ENCODE data around the gene MYT1.
"Not testable (repeated sequence)": the region's sequence is repeated elsewhere in the genome, so short reads cannot be mapped to it uniquely, and the experiment has no call there.

The MYT1 gene

DNA sequence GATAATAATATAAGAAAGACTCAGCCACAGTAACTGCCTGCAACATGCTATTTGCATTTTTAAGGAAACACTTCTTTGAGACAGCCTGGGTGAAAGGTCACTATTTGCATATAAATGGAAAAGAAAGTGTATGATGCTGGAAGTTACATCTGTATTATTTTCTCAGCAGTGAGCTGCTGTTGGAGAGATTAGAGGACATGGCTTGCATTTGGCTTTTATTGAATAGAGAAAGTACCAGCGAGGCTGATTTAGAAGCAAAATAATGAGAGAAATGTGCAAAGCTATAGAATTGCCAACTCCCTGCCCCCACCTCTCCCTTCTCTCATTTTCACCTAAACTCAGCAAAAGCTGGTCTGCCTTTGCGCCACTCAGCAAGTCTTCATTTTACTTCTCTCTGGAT is 12.7 kb downstream of the MYT1 start:
- H3K4me1 ChIP-seq (ENCODE audit: insufficient read depth, insufficient read length), result peaks cover 12% of the 10 kb centered on the region
- no peak overlapping the region for H3K9ac ChIP-seq (ENCODE audit: insufficient read length, low read depth)
- no peak for DNase-seq (ENCODE audit: low read depth, low spot score)
- H3K4me3 ChIP-seq (ENCODE audit: insufficient read length, low read depth), result no peak overlapping the region
- H3K36me3 ChIP-seq (ENCODE audit: insufficient read depth, insufficient read length, low read length), result no peaks in the 10 kb centered on the region
- no peak for TF ChIP-seq ZNF274 (IDR thresholded peaks at IDR 0.05; ENCODE audit: low read depth, low read length)
- TF ChIP-seq YY1 (IDR thresholded peaks at IDR 0.05; ENCODE audit: insufficient read depth, insufficient read length), result no peak
- no peak for TF ChIP-seq SUZ12 (IDR thresholded peaks at IDR 0.05; ENCODE audit: extremely low read depth, insufficient read depth, insufficient read length)
- peaks cover 6% of the 10 kb centered on the region; the same call in 1 of the 2 replicates for H3K9me3 ChIP-seq (ENCODE audit: insufficient read depth, low read length)
- H3K27me3 ChIP-seq (ENCODE audit: insufficient read depth, insufficient read length), result peaks cover 20% of the 10 kb centered on the region

DNA sequence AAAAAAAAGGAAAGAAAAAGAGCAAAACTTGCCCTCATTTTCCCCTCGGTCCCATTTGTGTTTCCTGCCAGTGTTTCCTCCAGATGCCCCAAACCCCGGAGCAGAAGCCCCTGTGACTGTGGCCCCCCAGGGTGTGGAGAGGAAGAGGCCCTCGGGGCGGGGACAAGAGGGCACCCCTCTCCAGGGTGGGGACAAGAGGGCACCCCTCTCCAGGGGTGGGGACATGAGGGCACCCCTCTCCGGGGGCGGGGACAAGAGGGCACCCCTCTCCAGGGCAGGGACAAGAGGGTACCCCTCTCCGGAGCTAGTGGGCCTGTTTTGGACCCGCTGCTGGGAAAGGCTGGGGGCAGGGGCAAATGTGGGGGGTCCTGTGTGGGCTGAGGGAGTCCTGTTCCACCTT is 13.1 kb downstream of the MYT1 start:
- no peak for DNase-seq (ENCODE audit: low read depth, low spot score)
- Histone ChIP-seq H3K9ac (ENCODE audit: insufficient read length, low read depth) (no peak overlapping the region), H3K36me3 (ENCODE audit: insufficient read depth, insufficient read length, low read length) (no peaks in the 10 kb centered on the region), H3K27me3 (ENCODE audit: insufficient read depth, insufficient read length) (peaks cover 20% of the 10 kb centered on the region), H3K4me1 (ENCODE audit: insufficient read depth, insufficient read length) (peaks cover 10% of the 10 kb centered on the region), H3K4me3 (ENCODE audit: insufficient read length, low read depth) (no peak overlapping the region), H3K9me3 (ENCODE audit: insufficient read depth, low read length) (peaks cover 6% of the 10 kb centered on the region; the same call in 1 of the 2 replicates)
- TF ChIP-seq YY1 (IDR thresholded peaks at IDR 0.05; ENCODE audit: insufficient read depth, insufficient read length), result no peak
- no peak for TF ChIP-seq ZNF274 (IDR thresholded peaks at IDR 0.05; ENCODE audit: low read depth, low read length)
- no peak for TF ChIP-seq SUZ12 (IDR thresholded peaks at IDR 0.05; ENCODE audit: extremely low read depth, insufficient read depth, insufficient read length)

DNA sequence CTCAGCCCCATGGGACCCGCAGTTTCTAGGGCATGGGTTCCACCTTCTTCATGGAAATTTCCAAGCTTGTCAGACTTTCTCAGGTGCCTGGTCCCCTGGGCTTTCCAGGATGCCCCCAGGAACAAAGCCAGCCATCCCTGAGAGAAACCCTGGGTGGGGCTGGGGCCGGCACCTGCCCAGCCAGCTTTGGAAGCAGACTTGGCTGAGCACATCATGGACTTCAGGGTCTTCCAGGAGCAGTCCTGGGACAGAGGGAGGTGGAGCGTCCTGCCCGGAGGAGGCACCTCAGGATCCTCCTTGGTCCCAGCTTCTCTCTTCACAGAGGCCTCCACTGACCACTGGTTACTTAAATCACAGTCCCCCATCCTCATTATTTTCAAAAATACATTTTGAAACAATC is 13.5 kb downstream of the MYT1 start:
- Histone ChIP-seq H3K9ac (ENCODE audit: insufficient read length, low read depth) (no peak overlapping the region), H3K9me3 (ENCODE audit: insufficient read depth, low read length) (peaks cover 6% of the 10 kb centered on the region; the same call in 1 of the 2 replicates), H3K27me3 (ENCODE audit: insufficient read depth, insufficient read length) (peaks cover 17% of the 10 kb centered on the region), H3K4me1 (ENCODE audit: insufficient read depth, insufficient read length) (peaks cover 10% of the 10 kb centered on the region), H3K36me3 (ENCODE audit: insufficient read depth, insufficient read length, low read length) (no peaks in the 10 kb centered on the region), H3K4me3 (ENCODE audit: insufficient read length, low read depth) (no peak overlapping the region)
- no peak for DNase-seq (ENCODE audit: low read depth, low spot score)
- TF ChIP-seq YY1 (IDR thresholded peaks at IDR 0.05; ENCODE audit: insufficient read depth, insufficient read length), result no peak
- no peak for TF ChIP-seq SUZ12 (IDR thresholded peaks at IDR 0.05; ENCODE audit: extremely low read depth, insufficient read depth, insufficient read length)
- TF ChIP-seq ZNF274 (IDR thresholded peaks at IDR 0.05; ENCODE audit: low read depth, low read length), result no peak

DNA sequence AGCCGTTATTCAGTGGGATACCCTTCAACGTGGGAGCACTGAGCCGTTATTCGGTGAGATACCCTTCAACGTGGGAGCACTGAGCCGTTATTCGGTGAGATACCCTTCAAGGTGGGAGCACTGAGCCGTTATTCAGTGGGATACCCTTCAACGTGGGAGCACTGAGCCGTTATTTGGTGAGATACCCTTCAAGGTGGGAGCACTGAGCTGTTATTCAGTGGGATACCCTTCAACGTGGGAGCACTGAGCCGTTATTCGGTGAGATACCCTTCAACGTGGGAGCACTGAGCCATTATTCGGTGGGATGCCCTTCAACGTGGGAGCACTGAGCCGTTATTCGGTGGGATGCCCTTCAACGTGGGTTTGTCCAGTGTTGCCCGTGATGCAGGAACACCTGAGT is 14.7 kb downstream of the MYT1 start:
- H3K9me3 ChIP-seq (ENCODE audit: insufficient read depth, low read length); H3K9ac ChIP-seq (ENCODE audit: insufficient read length, low read depth); H3K4me1 ChIP-seq (ENCODE audit: insufficient read depth, insufficient read length); DNase-seq (ENCODE audit: low read depth, low spot score); H3K27me3 ChIP-seq (ENCODE audit: insufficient read depth, insufficient read length); H3K36me3 ChIP-seq (ENCODE audit: insufficient read depth, insufficient read length, low read length); H3K4me3 ChIP-seq (ENCODE audit: insufficient read length, low read depth): not testable (repeated sequence)

DNA sequence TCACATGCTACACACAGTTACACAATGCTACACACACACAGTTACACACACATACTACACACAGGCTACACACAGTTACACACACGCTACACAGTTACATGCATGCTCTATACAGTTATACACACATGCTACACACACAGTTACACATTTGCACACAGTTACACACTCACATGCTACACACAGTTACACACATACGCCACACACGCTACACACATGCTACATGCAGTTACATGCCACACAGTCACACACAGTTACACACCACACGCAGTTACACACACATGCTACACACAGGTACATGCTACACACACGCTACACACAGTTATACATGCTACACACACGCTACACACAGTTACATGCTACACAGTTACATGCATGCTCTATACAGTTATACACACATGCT is 15.6 kb downstream of the MYT1 start:
- Histone ChIP-seq H3K9me3 (ENCODE audit: insufficient read depth, low read length) (peaks cover 6% of the 10 kb centered on the region; the same call in 1 of the 2 replicates), H3K9ac (ENCODE audit: insufficient read length, low read depth) (no peak overlapping the region), H3K4me3 (ENCODE audit: insufficient read length, low read depth) (no peak overlapping the region), H3K27me3 (ENCODE audit: insufficient read depth, insufficient read length) (peaks cover 8% of the 10 kb centered on the region), H3K36me3 (ENCODE audit: insufficient read depth, insufficient read length, low read length) (no peaks in the 10 kb centered on the region), H3K4me1 (ENCODE audit: insufficient read depth, insufficient read length) (peaks cover 7% of the 10 kb centered on the region)
- no peak for DNase-seq (ENCODE audit: low read depth, low spot score)
- TF ChIP-seq ZNF274 (IDR thresholded peaks at IDR 0.05; ENCODE audit: low read depth, low read length) (no peak), SUZ12 (IDR thresholded peaks at IDR 0.05; ENCODE audit: extremely low read depth, insufficient read depth, insufficient read length) (no peak), YY1 (IDR thresholded peaks at IDR 0.05; ENCODE audit: insufficient read depth, insufficient read length) (no peak)

DNA sequence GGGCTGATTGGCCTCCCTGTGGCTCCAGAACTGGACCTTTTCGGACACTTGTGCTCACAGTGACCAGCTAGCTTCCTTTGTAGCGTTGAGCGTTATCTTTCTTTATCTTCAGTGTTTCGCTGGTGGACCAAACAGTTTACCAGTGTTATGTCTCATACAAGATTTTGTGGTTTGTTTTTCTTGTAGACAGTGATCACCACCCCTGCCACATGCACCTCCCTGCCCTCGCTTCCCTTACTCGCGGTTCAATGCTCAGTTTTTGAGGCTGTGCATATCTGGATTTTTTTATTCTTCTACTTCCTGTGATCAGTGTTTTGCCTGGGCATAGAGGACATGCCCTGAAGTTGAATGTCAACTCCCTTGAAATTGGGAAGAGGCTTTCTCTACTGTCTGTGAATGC is 16.4 kb downstream of the MYT1 start:
- no peak overlapping the region for H3K4me3 ChIP-seq (ENCODE audit: insufficient read length, low read depth)
- DNase-seq (ENCODE audit: low read depth, low spot score), result no peak
- TF ChIP-seq YY1 (IDR thresholded peaks at IDR 0.05; ENCODE audit: insufficient read depth, insufficient read length), result no peak
- no peak for TF ChIP-seq SUZ12 (IDR thresholded peaks at IDR 0.05; ENCODE audit: extremely low read depth, insufficient read depth, insufficient read length)
- TF ChIP-seq ZNF274 (IDR thresholded peaks at IDR 0.05; ENCODE audit: low read depth, low read length), result no peak
- no peak overlapping the region for H3K9ac ChIP-seq (ENCODE audit: insufficient read length, low read depth)
- H3K4me1 ChIP-seq (ENCODE audit: insufficient read depth, insufficient read length), result peaks cover 7% of the 10 kb centered on the region
- peaks cover 8% of the 10 kb centered on the region for H3K27me3 ChIP-seq (ENCODE audit: insufficient read depth, insufficient read length)
- H3K36me3 ChIP-seq (ENCODE audit: insufficient read depth, insufficient read length, low read length), result no peaks in the 10 kb centered on the region
- peaks cover 8% of the 10 kb centered on the region; the same call in 1 of the 2 replicates for H3K9me3 ChIP-seq (ENCODE audit: insufficient read depth, low read length)

DNA sequence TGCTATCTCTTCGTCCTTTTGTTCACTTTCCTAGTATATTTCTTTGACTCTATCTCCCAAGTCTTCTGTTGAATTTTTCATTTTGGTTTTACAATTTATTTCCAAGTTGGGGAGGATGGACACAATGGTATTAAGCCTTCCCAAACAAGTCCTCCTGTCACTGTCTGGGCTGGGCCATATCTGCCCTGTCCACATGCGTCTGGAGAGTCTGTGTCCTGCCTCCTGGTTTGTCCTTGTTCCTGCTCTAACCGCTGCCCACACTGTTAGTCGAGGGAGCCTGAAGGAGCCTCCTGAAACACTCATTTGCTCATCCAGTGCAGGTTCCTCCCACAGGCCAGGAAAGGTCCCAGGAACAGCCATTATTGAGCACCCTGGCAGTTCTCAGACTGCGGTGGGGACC is 17.1 kb downstream of the MYT1 start:
- H3K9ac ChIP-seq (ENCODE audit: insufficient read length, low read depth), result no peak overlapping the region

More for the DNA sequence above, 17.1 kb downstream of the MYT1 start:
- peaks cover 4% of the 10 kb centered on the region for H3K27me3 ChIP-seq (ENCODE audit: insufficient read depth, insufficient read length)
- no peak overlapping the region for H3K4me3 ChIP-seq (ENCODE audit: insufficient read length, low read depth)
- no peaks in the 10 kb centered on the region for H3K36me3 ChIP-seq (ENCODE audit: insufficient read depth, insufficient read length, low read length)
- DNase-seq (ENCODE audit: low read depth, low spot score), result no peak
- H3K9me3 ChIP-seq (ENCODE audit: insufficient read depth, low read length), result peaks cover 15% of the 10 kb centered on the region; the same call in 1 of the 2 replicates
- TF ChIP-seq SUZ12 (IDR thresholded peaks at IDR 0.05; ENCODE audit: extremely low read depth, insufficient read depth, insufficient read length) (no peak), YY1 (IDR thresholded peaks at IDR 0.05; ENCODE audit: insufficient read depth, insufficient read length) (no peak), ZNF274 (IDR thresholded peaks at IDR 0.05; ENCODE audit: low read depth, low read length) (no peak)
- H3K4me1 ChIP-seq (ENCODE audit: insufficient read depth, insufficient read length), result peaks cover 6% of the 10 kb centered on the region
